Measurements from ENCODE around the gene SNORC. TPM values are rescaled to one million over a fixed set of nuclear protein-coding genes. Genes with fewer than 3 reads are reported as not detected.
A peak's percentile ranks its signal among the peaks of the same experiment; 100 is the strongest.

SNORC gene
- total RNA-seq, 3 donors from 2014 or later, result 13.3 to 48.1 (median 31.5) TPM

- intact Hi-C loops (cut with DNase I, micrococcal nuclease), result no loop called here
- Histone ChIP-seq H3K4me3 (no peak overlapping the region), H3K4me1 (ENCODE audit: low read depth) (peaks cover 16% of the 10 kb centered on the region), H3K36me3 (ENCODE audit: low read depth) (no peaks in the 10 kb centered on the region), H3K9me3 (no peaks in the 10 kb centered on the region)
- no peak for TF ChIP-seq CTCF (IDR thresholded peaks at IDR 0.05)
- ATAC-seq (peak; percentile 35), DNase-seq (peak in 2 of 3 donors; percentile 10 to 43)
Observed at GRCh38 chr2:232927793-232928550, 57.9 kb downstream of the SNORC start.

Other genes starting within 250 kb of the SNORC start
- gene EFHD1, start 236.7 kb upstream of the SNORC start, total RNA-seq, result 1 to 10 TPM; 2.2 to 4.8 (median 4.6) TPM
- gene GIGYF2, start 172.9 kb upstream of the SNORC start, total RNA-seq, result 10 to 100 TPM; 57.8 to 82.1 (median 74.8) TPM
- gene KCNJ13, start 93.7 kb upstream of the SNORC start, total RNA-seq, result not detected
- 10 to 100 TPM; 20.1 to 67.5 (median 38.0) TPM for gene NGEF, start 143.0 kb downstream of the SNORC start, total RNA-seq
- not detected for gene NEU2, start 162.4 kb downstream of the SNORC start, total RNA-seq
- gene INPP5D, start 190.1 kb downstream of the SNORC start, total RNA-seq, result 10 to 100 TPM in 1 of 3 donors, 1 to 10 TPM in 2; 8.2 to 14.4 (median 9.1) TPM

Measured in mucosa of descending colon (tissue), 3 donors.